Nephron (organoid): ENCODE measurements around the gene NAP1L2.
A peak's percentile ranks its signal among the peaks of the same experiment; 100 is the strongest.
"Not testable (repeated sequence)": the region's sequence is repeated elsewhere in the genome, so short reads cannot be mapped to it uniquely, and the experiment has no call there.

Experiments
- H3K27ac Mint-ChIP-seq, 3 experiments: 2 replicates each; pipeline ENCODE4 v1.8.0; 2020; ENCODE audit warnings: mixed read lengths in 3 of 3, mild to moderate bottlenecking in 2 of 3, moderate library complexity in 1 of 3
- H3K27me3 Mint-ChIP-seq: 2 replicates; pipeline ENCODE4 v1.8.0; 2021; ENCODE audit warnings: low read depth, mild to moderate bottlenecking, moderate library complexity, mixed read lengths
- H3K36me3 Mint-ChIP-seq: 2 replicates; pipeline ENCODE4 v1.8.0; 2020; ENCODE audit warnings: low read depth, mixed read lengths
- H3K4me1 Mint-ChIP-seq: 2 replicates; pipeline ENCODE4 v1.8.0; 2020; ENCODE audit warnings: mixed read lengths
- H3K4me3 Mint-ChIP-seq, 3 experiments: 2 replicates each; pipeline ENCODE4 v1.8.0; 2020; ENCODE audit warnings: mild to moderate bottlenecking in 3 of 3, mixed read lengths in 3 of 3, moderate library complexity in 2 of 3
- H3K9me3 Mint-ChIP-seq: 2 replicates; pipeline ENCODE4 v1.8.0; 2020; ENCODE audit warnings: mixed read lengths
- TF ChIP-seq, protein P1 (sequence below), 3 experiments: fragments of 200-600 bp; sonication (generic); IDR thresholded peaks; one replicate each; pipeline ENCODE4 v1.5.0; 2021; ENCODE audit warnings: antibody characterized with exemption in 3 of 3; ENCODE audit not compliant: unreplicated experiment in 3 of 3

NAP1L2 gene

DNA sequence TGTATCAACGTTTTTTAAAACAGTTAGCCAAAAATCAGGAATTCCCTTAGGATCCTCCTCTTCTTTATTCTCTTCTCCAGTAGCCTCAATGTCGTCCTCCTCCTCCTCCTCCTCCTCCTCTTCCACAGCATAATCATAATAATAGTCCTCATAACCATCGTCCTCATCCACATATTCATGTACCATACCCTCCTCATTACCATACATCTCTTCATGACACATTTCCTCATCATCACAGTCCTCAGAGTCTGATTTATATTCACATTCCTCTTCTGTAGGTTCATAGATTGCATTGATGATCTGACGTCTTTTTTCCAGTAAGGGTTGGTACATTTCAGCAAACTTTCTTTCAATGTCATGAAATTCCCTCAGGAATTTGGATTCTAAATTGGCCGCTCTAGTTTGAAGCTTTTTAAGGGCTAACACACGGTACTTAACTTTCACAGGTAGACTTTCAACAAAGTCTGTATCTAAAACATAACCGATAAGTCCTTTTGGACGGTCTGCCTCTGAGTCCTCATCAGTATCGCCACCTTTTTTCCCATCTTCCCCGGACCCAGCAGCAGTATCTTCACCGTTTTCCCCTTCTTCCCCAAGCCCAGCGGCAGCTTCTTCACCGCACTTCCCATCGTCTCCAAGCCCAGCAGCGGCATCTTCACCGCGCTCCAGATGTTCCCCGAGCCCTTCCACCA is 771 bp downstream of the NAP1L2 start:
- Mint-ChIP-seq H3K36me3 (no peaks in the 10 kb centered on the region), H3K9me3 (peaks cover 5% of the 10 kb centered on the region), H3K27ac (peak overlapping the region; percentile 55 to 71 (median 55)), H3K4me3 (peak overlapping the region; percentile 88 to 92 (median 90)), H3K4me1 (peaks cover 8% of the 10 kb centered on the region), H3K27me3 (peaks cover 23% of the 10 kb centered on the region)
- TF ChIP-seq, protein P1, sequence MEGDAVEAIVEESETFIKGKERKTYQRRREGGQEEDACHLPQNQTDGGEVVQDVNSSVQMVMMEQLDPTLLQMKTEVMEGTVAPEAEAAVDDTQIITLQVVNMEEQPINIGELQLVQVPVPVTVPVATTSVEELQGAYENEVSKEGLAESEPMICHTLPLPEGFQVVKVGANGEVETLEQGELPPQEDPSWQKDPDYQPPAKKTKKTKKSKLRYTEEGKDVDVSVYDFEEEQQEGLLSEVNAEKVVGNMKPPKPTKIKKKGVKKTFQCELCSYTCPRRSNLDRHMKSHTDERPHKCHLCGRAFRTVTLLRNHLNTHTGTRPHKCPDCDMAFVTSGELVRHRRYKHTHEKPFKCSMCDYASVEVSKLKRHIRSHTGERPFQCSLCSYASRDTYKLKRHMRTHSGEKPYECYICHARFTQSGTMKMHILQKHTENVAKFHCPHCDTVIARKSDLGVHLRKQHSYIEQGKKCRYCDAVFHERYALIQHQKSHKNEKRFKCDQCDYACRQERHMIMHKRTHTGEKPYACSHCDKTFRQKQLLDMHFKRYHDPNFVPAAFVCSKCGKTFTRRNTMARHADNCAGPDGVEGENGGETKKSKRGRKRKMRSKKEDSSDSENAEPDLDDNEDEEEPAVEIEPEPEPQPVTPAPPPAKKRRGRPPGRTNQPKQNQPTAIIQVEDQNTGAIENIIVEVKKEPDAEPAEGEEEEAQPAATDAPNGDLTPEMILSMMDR (IDR thresholded peaks at IDR 0.05; ENCODE audit: unreplicated experiment in 3 of 3), result no peak

DNA sequence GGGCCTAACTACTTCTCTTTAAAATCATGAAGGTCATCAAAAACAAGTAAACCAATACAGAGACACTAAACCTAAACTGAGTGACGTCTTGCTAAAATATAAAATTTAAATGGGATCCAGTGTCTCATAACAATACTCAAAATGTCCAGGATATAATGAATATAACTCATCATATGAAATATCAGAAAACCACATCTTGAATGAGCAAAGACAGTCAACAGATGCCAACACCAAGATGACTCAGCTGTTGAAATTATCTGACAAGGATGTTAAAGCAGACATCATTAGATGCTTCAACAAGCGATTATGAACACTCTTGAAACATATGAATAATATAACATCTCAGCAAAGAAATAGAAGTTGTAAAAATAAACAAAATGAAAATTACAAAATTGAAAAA is 8.3 kb downstream of the NAP1L2 start:
- H3K27me3 Mint-ChIP-seq, result peaks cover 4% of the 10 kb centered on the region
- H3K4me1 Mint-ChIP-seq, result no peaks in the 10 kb centered on the region
- H3K9me3 Mint-ChIP-seq, result peaks cover 12% of the 10 kb centered on the region
- no peaks in the 10 kb centered on the region for H3K36me3 Mint-ChIP-seq
- H3K27ac Mint-ChIP-seq, result no peak overlapping the region
- TF ChIP-seq, protein P1 (IDR thresholded peaks at IDR 0.05; ENCODE audit: unreplicated experiment in 3 of 3), result no peak
- no peak overlapping the region for H3K4me3 Mint-ChIP-seq

DNA sequence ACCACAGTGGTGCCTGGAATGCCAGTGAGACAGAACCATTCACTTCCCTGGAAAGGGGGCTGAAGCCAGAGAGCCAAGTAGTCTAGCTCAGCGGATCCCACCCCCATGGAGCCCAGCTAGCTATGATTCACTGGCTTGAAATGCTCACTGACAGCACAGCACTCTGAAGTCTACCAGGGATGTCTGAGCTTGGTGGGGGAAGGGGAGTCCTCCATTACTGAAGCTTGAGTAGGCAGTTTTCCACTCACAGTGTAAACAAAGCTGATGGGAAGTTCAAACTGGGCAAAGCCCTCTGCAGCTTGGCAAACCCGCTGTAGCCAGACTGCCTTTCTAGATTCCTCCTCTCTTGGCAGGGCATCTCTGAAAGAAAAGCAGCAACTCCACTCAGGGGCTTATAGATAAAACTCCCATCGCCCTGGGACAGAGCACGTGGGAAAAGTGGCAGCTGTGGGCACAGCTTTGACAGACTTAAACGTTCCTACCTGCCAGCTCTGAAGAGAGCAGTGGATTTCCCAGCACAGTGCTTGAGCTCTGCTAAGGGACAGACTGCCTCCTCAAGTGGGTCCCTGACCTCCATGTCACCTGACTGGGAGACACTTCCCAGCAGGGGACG is 32.0 kb downstream of the NAP1L2 start:
- Mint-ChIP-seq H3K9me3 (peaks cover 20% of the 10 kb centered on the region), H3K36me3 (no peaks in the 10 kb centered on the region), H3K4me3 (no peak overlapping the region), H3K27ac (no peak overlapping the region), H3K4me1 (no peaks in the 10 kb centered on the region), H3K27me3 (no peaks in the 10 kb centered on the region)
- TF ChIP-seq, protein P1 (IDR thresholded peaks at IDR 0.05; ENCODE audit: unreplicated experiment in 3 of 3), result no peak

DNA sequence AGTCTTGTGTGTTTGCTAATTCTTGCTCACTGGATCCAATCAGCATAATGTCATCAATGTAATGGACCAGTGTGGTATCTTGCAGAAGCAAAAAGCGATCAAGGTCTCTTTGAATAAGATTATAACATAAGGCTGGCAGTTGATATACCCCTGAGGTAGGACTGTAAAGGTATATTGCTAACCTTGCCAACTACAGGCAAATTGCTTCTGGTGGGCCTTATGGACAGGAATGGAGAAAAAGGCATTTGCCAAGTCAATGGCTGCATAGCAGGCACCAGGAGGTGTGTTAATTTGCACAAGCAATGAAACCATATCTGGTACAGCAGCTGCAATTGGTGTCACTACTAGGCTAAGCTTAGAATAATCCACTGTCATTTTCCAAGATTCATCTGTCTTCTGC is 45.7 kb downstream of the NAP1L2 start:
- not testable (repeated sequence) for H3K27me3 Mint-ChIP-seq, H3K4me3 Mint-ChIP-seq, H3K36me3 Mint-ChIP-seq, H3K4me1 Mint-ChIP-seq, H3K27ac Mint-ChIP-seq
- H3K9me3 Mint-ChIP-seq, result peaks cover 27% of the 10 kb centered on the region
